ENCODE measurements around the gene ACBD6. TPM values are rescaled to one million over a fixed set of nuclear protein-coding genes. Genes with fewer than 3 reads are reported as not detected.

Gene ACBD6
- total and polyA plus RNA-seq, 10 of the 15 experiments (the other 5 are each of a cell fraction or from before 2014, with no cell fraction given): 15.0 to 67.3 (median 55.0) TPM

GRCh38 chr1:180510882-180511281, 8.5 kb upstream of the ACBD6 start:
- no peak for ATAC-seq
- in situ Hi-C loops (cut with MboI) (loop anchor here (5.0 kb wide), 1 partner anchor 641 kb away; no protein-coding TSS in a partner anchor), intact Hi-C loops (cut with micrococcal nuclease; ENCODE audit: unreplicated experiment) (no loop called here)
- no peak overlapping the region for H3K4me3 ChIP-seq
- RAD21 ChIA-PET (ENCODE audit: unreplicated experiment): interaction anchor here (1.3 kb wide), 1 partner anchor 351 kb away, joined by 4 read pairs; no protein-coding TSS in a partner anchor
- H3K27me3 ChIP-seq (replicated peaks in 1 of 2; ENCODE audit: control insufficient read depth in 2 of 2, insufficient read depth in 2 of 2, low read length in 1 of 2): no peaks in the 10 kb centered on the region
- FAIRE-seq: no peak
- H2AFZ ChIP-seq (ENCODE audit: control insufficient read depth, low read depth, low read length): no peak overlapping the region
- SMC1A ChIA-PET (ENCODE audit: uncharacterized antibody, unreplicated experiment): interaction anchor here (1.2 to 10.3 kb wide), 2 partner anchors 120 to 353 kb away, joined by 3 to 139 read pairs; no protein-coding TSS in a partner anchor
- WGBS (ENCODE audit: insufficient coverage, insufficient replicate concordance, low lambda C conversion rate, missing lambda C conversion rate): 94% methylated on average over 2 of the region's 2 CpGs
- no peak overlapping the region for H3K27ac ChIP-seq (ENCODE audit: control insufficient read depth, insufficient read depth)
- CTCF ChIA-PET: interaction anchor here (0.6 to 10.4 kb wide), 2 partner anchors 352 to 888 kb away, joined by 3 to 236 read pairs; no protein-coding TSS in a partner anchor
- POLR2A ChIA-PET: no interaction called here
- H3K4me1 ChIP-seq (ENCODE audit: control insufficient read depth, insufficient read depth, low read length): peaks cover under 1% of the 10 kb centered on the region; the same call in 1 of the 2 replicates
- BruUV-seq (replicated peaks): no TSS peak
- no peaks in the 10 kb centered on the region; the same call in 1 of the 3 replicates for H3K9me3 ChIP-seq (replicated peaks; ENCODE audit: control insufficient read depth, insufficient read depth, low read length)
- H3K79me2 ChIP-seq (ENCODE audit: control insufficient read depth, insufficient read depth, low read length): no peaks in the 10 kb centered on the region
- no peak for DNase-seq (ENCODE audit: low read depth, low spot score)
- H4K20me1 ChIP-seq (ENCODE audit: control insufficient read depth, insufficient read depth): no peaks in the 10 kb centered on the region
- no peak overlapping the region for H3K4me2 ChIP-seq (ENCODE audit: control insufficient read depth, insufficient read depth)
- H3K9ac ChIP-seq (ENCODE audit: control insufficient read depth, insufficient read depth, low read length): no peak overlapping the region
- no peaks in the 10 kb centered on the region for H3K36me3 ChIP-seq (ENCODE audit: control insufficient read depth in 2 of 2, insufficient read depth in 2 of 2, low read length in 1 of 2)
- TF ChIP-seq ATF7 (IDR thresholded peaks at IDR 0.05; ENCODE audit: low read depth) (no peak), USF2 (IDR thresholded peaks at IDR 0.05; ENCODE audit: borderline replicate concordance, low read depth, low read length) (no peak), ZSCAN29 (IDR thresholded peaks at IDR 0.05) (no peak), RB1 (IDR thresholded peaks at IDR 0.05; ENCODE audit: borderline replicate concordance) (no peak), ATF3 (IDR thresholded peaks at IDR 0.05; ENCODE audit: borderline replicate concordance, extremely low read depth, low read depth, low read length) (no peak), CHD1 (IDR thresholded peaks at IDR 0.05; ENCODE audit: low read depth, low read length) (no peak), SIX5 (IDR thresholded peaks at IDR 0.05; ENCODE audit: low read depth, low read length, severe bottlenecking) (no peak), IKZF1 (conservative IDR thresholded peaks at IDR 0.05) (no peak), TAF1 (IDR thresholded peaks at IDR 0.05; ENCODE audit: borderline replicate concordance, low read depth, low read length) (no peak), BMI1 (IDR thresholded peaks at IDR 0.05; ENCODE audit: borderline replicate concordance) (no peak), ZBTB33 (IDR thresholded peaks at IDR 0.05) (no peak), E2F4 (IDR thresholded peaks at IDR 0.05; ENCODE audit: low read depth, low read length) (no peak), BHLHE40 (IDR thresholded peaks at IDR 0.05; ENCODE audit: borderline replicate concordance in 1 of 2, low read depth in 2 of 2, low read length in 1 of 2) (no peak), NFYA (IDR thresholded peaks at IDR 0.05; ENCODE audit: borderline replicate concordance, low read depth, low read length) (no peak), PML (IDR thresholded peaks at IDR 0.05; ENCODE audit: low read length) (no peak), HDAC6 (IDR thresholded peaks at IDR 0.05; ENCODE audit: unreplicated experiment) (no peak), ZZZ3 (IDR thresholded peaks at IDR 0.05; ENCODE audit: control insufficient read depth, insufficient read length, low read depth) (no peak), ATF2 (IDR thresholded peaks at IDR 0.05; ENCODE audit: low read length) (no peak)

All from GM12878 (cell line).